ENCODE data around the gene INTS11.

Gene INTS11

GRCh38 chr1:1356796-1357401 lies 32.4 kb upstream of the INTS11 start:
- no peak for TF ChIP-seq CTCF (IDR thresholded peaks at IDR 0.05; ENCODE audit: low read length, missing control alignments)
- H3K4me3 ChIP-seq (replicated peaks; ENCODE audit: low read depth, low read length), result peak overlapping the region; percentile 64
- DNase-seq (ENCODE audit: low read depth), result no peak

GRCh38 chr1:1356166-1356795 lies 31.8 kb upstream of the INTS11 start:
- no peak for TF ChIP-seq CTCF (IDR thresholded peaks at IDR 0.05; ENCODE audit: low read length, missing control alignments)
- H3K4me3 ChIP-seq (replicated peaks; ENCODE audit: low read depth, low read length), result peak overlapping the region; percentile 64
- DNase-seq (ENCODE audit: low read depth), result no peak

- no peak overlapping the region for H3K4me3 ChIP-seq (replicated peaks; ENCODE audit: low read depth, low read length)
- no peak for DNase-seq (ENCODE audit: low read depth)
- no peak for TF ChIP-seq CTCF (IDR thresholded peaks at IDR 0.05; ENCODE audit: low read length, missing control alignments)
These were observed 31.0 kb upstream of the INTS11 start for GRCh38 chr1:1355416-1355815.

- no peak for DNase-seq (ENCODE audit: low read depth)
- no peak for TF ChIP-seq CTCF (IDR thresholded peaks at IDR 0.05; ENCODE audit: low read length, missing control alignments)
- no peak overlapping the region for H3K4me3 ChIP-seq (replicated peaks; ENCODE audit: low read depth, low read length)
These were observed 30.1 kb upstream of the INTS11 start for GRCh38 chr1:1354271-1355247.

GRCh38 chr1:1353389-1354151 lies 29.1 kb upstream of the INTS11 start:
- no peak overlapping the region for H3K4me3 ChIP-seq (replicated peaks; ENCODE audit: low read depth, low read length)
- no peak for TF ChIP-seq CTCF (IDR thresholded peaks at IDR 0.05; ENCODE audit: low read length, missing control alignments)

GRCh38 chr1:1352786-1353388 lies 28.4 kb upstream of the INTS11 start:
- H3K4me3 ChIP-seq (replicated peaks; ENCODE audit: low read depth, low read length), result no peak overlapping the region
- TF ChIP-seq CTCF (IDR thresholded peaks at IDR 0.05; ENCODE audit: low read length, missing control alignments), result no peak
- DNase-seq (ENCODE audit: low read depth), result no peak

More at GRCh38 chr1:1353389-1354151, 29.1 kb upstream of the INTS11 start:
- no peak for DNase-seq (ENCODE audit: low read depth)
